ENCODE measurements around the gene UNC119B.

- no peak for TF ChIP-seq FOSL1 (IDR thresholded peaks at IDR 0.05; ENCODE audit: low read depth)
- TF ChIP-seq SRF (IDR thresholded peaks at IDR 0.05; ENCODE audit: low read depth): no peak
- TF ChIP-seq ZNF274 (IDR thresholded peaks at IDR 0.05; ENCODE audit: low read depth, low read length): no peak
Observed at GRCh38 chr12:120706029-120706428, 4.2 kb upstream of the UNC119B start.

Data from HCT116 (cell line).